ENCODE results near the gene ADAMTS3. TPM values are rescaled to one million over a fixed set of nuclear protein-coding genes. Genes with fewer than 3 reads are reported as not detected.

ADAMTS3 gene
- total and polyA plus RNA-seq, 2 donors (not counting 3 experiments of a cell fraction or from before 2014, with no cell fraction given), result 0.37 to 1.3 TPM

- TF ChIP-seq MYC (IDR thresholded peaks at IDR 0.05; ENCODE audit: low read depth, low read length) (no peak), EZH2 (IDR thresholded peaks at IDR 0.05; ENCODE audit: borderline replicate concordance, low read depth, low read length, severe bottlenecking) (no peak), CTCF (IDR thresholded peaks at IDR 0.05; ENCODE audit: extremely low read depth in 1 of 2, insufficient read depth in 1 of 2, low read depth in 1 of 2, low read length in 2 of 2) (no peak), JUN (IDR thresholded peaks at IDR 0.05; ENCODE audit: borderline replicate concordance, insufficient read depth, insufficient read length, low read depth) (no peak), GATA2 (IDR thresholded peaks at IDR 0.05; ENCODE audit: insufficient read depth, insufficient read length, low read depth, low read length) (peak; percentile 30), MAX (IDR thresholded peaks at IDR 0.05; ENCODE audit: insufficient read depth, insufficient read length) (no peak), FOS (IDR thresholded peaks at IDR 0.05; ENCODE audit: borderline replicate concordance, insufficient read depth, low read length) (no peak), POLR2AphosphoS5 (IDR thresholded peaks at IDR 0.05; ENCODE audit: insufficient read depth, low read depth, low read length) (no peak)
- H2AFZ ChIP-seq (ENCODE audit: low read depth, low read length), result peak overlapping the region; percentile 100
- H3K27ac ChIP-seq (ENCODE audit: insufficient read depth, low read depth, low read length), result no peak overlapping the region
- H3K9ac ChIP-seq (replicated peaks; ENCODE audit: extremely low read depth, insufficient read depth, low read length), result peak overlapping the region; percentile 21
- peak; percentile 1 for DNase-seq (ENCODE audit: low read depth, low spot score)
- peak; percentile 58 for FAIRE-seq
- H3K79me2 ChIP-seq (ENCODE audit: control insufficient read depth, insufficient read depth, low read length), result no peaks in the 10 kb centered on the region
- peak overlapping the region; percentile 100 for H3K4me2 ChIP-seq (ENCODE audit: insufficient read depth, low read length)
- no TSS peak for BruUV-seq (replicated peaks)
- peak overlapping the region in 2 of 3 experiments; percentile 74 to 86 for H3K4me3 ChIP-seq (replicated peaks in 1 of 3; ENCODE audit: insufficient read depth in 1 of 3, low read depth in 1 of 3, low read length in 3 of 3)
- H4K20me1 ChIP-seq (replicated peaks; ENCODE audit: control insufficient read depth, extremely low read depth, insufficient read depth, low read length), result no peaks in the 10 kb centered on the region
- POLR2A ChIA-PET, result no interaction called here
- dilution Hi-C loops (cut with MboI; ENCODE audit: extremely low pct_ligation_motif_present, low sequenced_read_pairs) (no loop called here), intact Hi-C loops (cut with micrococcal nuclease) (loop anchor here (10.0 kb wide), 2 partner anchors 245 to 405 kb away; no protein-coding TSS in a partner anchor)
- H3K9me1 ChIP-seq (replicated peaks; ENCODE audit: control insufficient read depth, extremely low read depth, insufficient read depth, low read length), result no peaks in the 10 kb centered on the region
- H3K4me1 ChIP-seq (ENCODE audit: control insufficient read depth, extremely low read depth, insufficient read depth, low read length), result peaks cover 24% of the 10 kb centered on the region
- H3K9me3 ChIP-seq (replicated peaks; ENCODE audit: control insufficient read depth, insufficient read depth, low read length), result no peaks in the 10 kb centered on the region
- CTCF ChIA-PET, result interaction anchor here (1.2 to 1.3 kb wide), 2 partner anchors 15 to 151 kb away, joined by 3 read pairs; no protein-coding TSS in a partner anchor
- no peaks in the 10 kb centered on the region for H3K27me3 ChIP-seq (ENCODE audit: control insufficient read depth in 2 of 2, insufficient read depth in 2 of 2, low read length in 2 of 2)
- H3K36me3 ChIP-seq (ENCODE audit: control insufficient read depth in 2 of 2, extremely low read depth in 1 of 2, insufficient read depth in 2 of 2, low read length in 2 of 2), result no peaks in the 10 kb centered on the region
These were observed 756 bp upstream of the ADAMTS3 start for GRCh38 chr4:72569719-72570235.
